Measurements from ENCODE around the gene CAGE1.

CAGE1 gene
- 0.86 to 8.9 (median 4.5) reads per million in 3 donors for total RNA-seq

GRCh38 chr6:7389451-7390225, at the start of gene CAGE1, which contains the start of gene RIOK1:
TSS of gene CAGE1 (minus strand) at chr6:7389742. CDS start at chr6:7387173, 2,569 bp downstream.
TSS of gene RIOK1 (plus strand) at chr6:7389808. CDS start at chr6:7390003, 195 bp downstream.
- H3K9me3 ChIP-seq (ENCODE audit: control insufficient read depth, low read length): no peaks in the 10 kb centered on the region
- peak; percentile 87 to 92 (median 90) for DNase-seq

GRCh38 chr6:7439228-7439627, 49.7 kb upstream of the CAGE1 start:
- Histone ChIP-seq H3K4me3 (ENCODE audit: insufficient read depth, low read depth, low read length, poor library complexity, severe bottlenecking) (no peak overlapping the region), H3K27ac (ENCODE audit: insufficient read depth, low read length, poor library complexity, severe bottlenecking) (no peak overlapping the region), H3K9me3 (ENCODE audit: control insufficient read depth, low read length) (no peaks in the 10 kb centered on the region), H3K36me3 (ENCODE audit: control insufficient read depth, insufficient read depth, low read length) (no peaks in the 10 kb centered on the region), H3K27me3 (replicated peaks; ENCODE audit: control insufficient read depth, insufficient read depth, low read length, poor library complexity, severe bottlenecking) (no peaks in the 10 kb centered on the region), H3K4me1 (ENCODE audit: control insufficient read depth, insufficient read depth, low read length, poor library complexity, severe bottlenecking) (no peaks in the 10 kb centered on the region)
- no peak for DNase-seq

More at GRCh38 chr6:7389451-7390225, at the start of gene CAGE1, which contains the start of gene RIOK1:
- H3K27me3 ChIP-seq (replicated peaks; ENCODE audit: control insufficient read depth, insufficient read depth, low read length, poor library complexity, severe bottlenecking): no peaks in the 10 kb centered on the region
- H3K4me3 ChIP-seq (ENCODE audit: insufficient read depth, low read depth, low read length, poor library complexity, severe bottlenecking): peak within 1 kb of the TSS; percentile 94
- H3K27ac ChIP-seq (ENCODE audit: insufficient read depth, low read length, poor library complexity, severe bottlenecking): peak within 1 kb of the TSS; percentile 97
- H3K36me3 ChIP-seq (ENCODE audit: control insufficient read depth, insufficient read depth, low read length): peaks cover 7% of the 10 kb centered on the region
- peaks cover 26% of the 10 kb centered on the region for H3K4me1 ChIP-seq (ENCODE audit: control insufficient read depth, insufficient read depth, low read length, poor library complexity, severe bottlenecking)

GRCh38 chr6:7438011-7438410, 48.5 kb upstream of the CAGE1 start:
- no peak for DNase-seq
- no peaks in the 10 kb centered on the region for H3K36me3 ChIP-seq (ENCODE audit: control insufficient read depth, insufficient read depth, low read length)
- no peaks in the 10 kb centered on the region for H3K4me1 ChIP-seq (ENCODE audit: control insufficient read depth, insufficient read depth, low read length, poor library complexity, severe bottlenecking)
- H3K27me3 ChIP-seq (replicated peaks; ENCODE audit: control insufficient read depth, insufficient read depth, low read length, poor library complexity, severe bottlenecking): no peaks in the 10 kb centered on the region
- no peak overlapping the region for H3K4me3 ChIP-seq (ENCODE audit: insufficient read depth, low read depth, low read length, poor library complexity, severe bottlenecking)
- no peak overlapping the region for H3K27ac ChIP-seq (ENCODE audit: insufficient read depth, low read length, poor library complexity, severe bottlenecking)
- no peaks in the 10 kb centered on the region for H3K9me3 ChIP-seq (ENCODE audit: control insufficient read depth, low read length)

GRCh38 chr6:7434672-7435071, 45.1 kb upstream of the CAGE1 start:
- no peaks in the 10 kb centered on the region for H3K9me3 ChIP-seq (ENCODE audit: control insufficient read depth, low read length)
- no peaks in the 10 kb centered on the region for H3K36me3 ChIP-seq (ENCODE audit: control insufficient read depth, insufficient read depth, low read length)
- H3K27ac ChIP-seq (ENCODE audit: insufficient read depth, low read length, poor library complexity, severe bottlenecking): no peak overlapping the region
- no peak overlapping the region for H3K4me3 ChIP-seq (ENCODE audit: insufficient read depth, low read depth, low read length, poor library complexity, severe bottlenecking)
- no peaks in the 10 kb centered on the region for H3K4me1 ChIP-seq (ENCODE audit: control insufficient read depth, insufficient read depth, low read length, poor library complexity, severe bottlenecking)
- no peaks in the 10 kb centered on the region for H3K27me3 ChIP-seq (replicated peaks; ENCODE audit: control insufficient read depth, insufficient read depth, low read length, poor library complexity, severe bottlenecking)
- DNase-seq: no peak

- Histone ChIP-seq H3K27me3 (replicated peaks; ENCODE audit: control insufficient read depth, insufficient read depth, low read length, poor library complexity, severe bottlenecking) (no peaks in the 10 kb centered on the region), H3K4me3 (ENCODE audit: insufficient read depth, low read depth, low read length, poor library complexity, severe bottlenecking) (no peak overlapping the region), H3K4me1 (ENCODE audit: control insufficient read depth, insufficient read depth, low read length, poor library complexity, severe bottlenecking) (no peaks in the 10 kb centered on the region), H3K9me3 (ENCODE audit: control insufficient read depth, low read length) (no peaks in the 10 kb centered on the region), H3K27ac (ENCODE audit: insufficient read depth, low read length, poor library complexity, severe bottlenecking) (no peak overlapping the region), H3K36me3 (ENCODE audit: control insufficient read depth, insufficient read depth, low read length) (no peaks in the 10 kb centered on the region)
- DNase-seq: no peak
These were observed 43.6 kb upstream of the CAGE1 start for GRCh38 chr6:7433121-7433617.

GRCh38 chr6:7432391-7433120, 43.0 kb upstream of the CAGE1 start:
- DNase-seq: no peak
- Histone ChIP-seq H3K4me1 (ENCODE audit: control insufficient read depth, insufficient read depth, low read length, poor library complexity, severe bottlenecking) (no peaks in the 10 kb centered on the region), H3K27ac (ENCODE audit: insufficient read depth, low read length, poor library complexity, severe bottlenecking) (no peak overlapping the region), H3K27me3 (replicated peaks; ENCODE audit: control insufficient read depth, insufficient read depth, low read length, poor library complexity, severe bottlenecking) (no peaks in the 10 kb centered on the region), H3K4me3 (ENCODE audit: insufficient read depth, low read depth, low read length, poor library complexity, severe bottlenecking) (no peak overlapping the region), H3K9me3 (ENCODE audit: control insufficient read depth, low read length) (no peaks in the 10 kb centered on the region), H3K36me3 (ENCODE audit: control insufficient read depth, insufficient read depth, low read length) (no peaks in the 10 kb centered on the region)

- no peak overlapping the region for H3K27ac ChIP-seq (ENCODE audit: insufficient read depth, low read length, poor library complexity, severe bottlenecking)
- no peaks in the 10 kb centered on the region for H3K36me3 ChIP-seq (ENCODE audit: control insufficient read depth, insufficient read depth, low read length)
- no peak for DNase-seq
- no peaks in the 10 kb centered on the region for H3K27me3 ChIP-seq (replicated peaks; ENCODE audit: control insufficient read depth, insufficient read depth, low read length, poor library complexity, severe bottlenecking)
- H3K4me3 ChIP-seq (ENCODE audit: insufficient read depth, low read depth, low read length, poor library complexity, severe bottlenecking): no peak overlapping the region
- no peaks in the 10 kb centered on the region for H3K9me3 ChIP-seq (ENCODE audit: control insufficient read depth, low read length)
- H3K4me1 ChIP-seq (ENCODE audit: control insufficient read depth, insufficient read depth, low read length, poor library complexity, severe bottlenecking): no peaks in the 10 kb centered on the region
These were observed 42.3 kb upstream of the CAGE1 start for GRCh38 chr6:7431674-7432390.

- Histone ChIP-seq H3K27me3 (replicated peaks; ENCODE audit: control insufficient read depth, insufficient read depth, low read length, poor library complexity, severe bottlenecking) (no peaks in the 10 kb centered on the region), H3K36me3 (ENCODE audit: control insufficient read depth, insufficient read depth, low read length) (no peaks in the 10 kb centered on the region), H3K9me3 (ENCODE audit: control insufficient read depth, low read length) (no peaks in the 10 kb centered on the region), H3K4me3 (ENCODE audit: insufficient read depth, low read depth, low read length, poor library complexity, severe bottlenecking) (no peak overlapping the region), H3K4me1 (ENCODE audit: control insufficient read depth, insufficient read depth, low read length, poor library complexity, severe bottlenecking) (no peaks in the 10 kb centered on the region), H3K27ac (ENCODE audit: insufficient read depth, low read length, poor library complexity, severe bottlenecking) (no peak overlapping the region)
- no peak for DNase-seq
These were observed 41.8 kb upstream of the CAGE1 start for GRCh38 chr6:7431313-7431673.

GRCh38 chr6:7426447-7427169, 37.1 kb upstream of the CAGE1 start:
- DNase-seq: no peak
- Histone ChIP-seq H3K36me3 (ENCODE audit: control insufficient read depth, insufficient read depth, low read length) (no peaks in the 10 kb centered on the region), H3K27ac (ENCODE audit: insufficient read depth, low read length, poor library complexity, severe bottlenecking) (no peak overlapping the region), H3K9me3 (ENCODE audit: control insufficient read depth, low read length) (no peaks in the 10 kb centered on the region), H3K4me3 (ENCODE audit: insufficient read depth, low read depth, low read length, poor library complexity, severe bottlenecking) (no peak overlapping the region), H3K27me3 (replicated peaks; ENCODE audit: control insufficient read depth, insufficient read depth, low read length, poor library complexity, severe bottlenecking) (no peaks in the 10 kb centered on the region), H3K4me1 (ENCODE audit: control insufficient read depth, insufficient read depth, low read length, poor library complexity, severe bottlenecking) (no peaks in the 10 kb centered on the region)
